ENCODE measurements around the gene IRF8. TPM values are rescaled to one million over a fixed set of nuclear protein-coding genes. Genes with fewer than 3 reads are reported as not detected.
"Not testable (repeated sequence)": the region's sequence is repeated elsewhere in the genome, so short reads cannot be mapped to it uniquely, and the experiment has no call there.

The IRF8 gene
- total and polyA plus RNA-seq, 5 donors from 2014 or later: 0.78 to 4.4 (median 3.8) TPM

DNA sequence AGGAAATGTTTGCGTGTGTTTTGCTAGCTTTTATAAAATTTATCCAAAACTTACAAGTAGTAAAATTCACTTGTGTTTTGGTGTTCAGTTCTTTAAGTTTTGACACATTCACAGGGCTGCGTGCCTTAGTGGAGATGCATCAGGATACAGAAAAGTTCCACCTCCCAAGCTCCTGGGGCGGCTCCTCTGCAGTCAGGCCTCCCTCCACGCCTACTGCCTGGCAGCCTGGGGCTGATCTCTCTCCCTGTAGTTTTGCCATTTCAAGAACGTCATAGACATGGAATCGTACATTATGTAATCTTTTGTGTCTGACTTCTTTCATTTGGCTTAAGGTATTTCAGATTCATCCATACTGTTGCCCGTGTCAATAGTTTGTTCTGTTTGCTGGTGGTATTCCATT lies 27.2 kb upstream of the IRF8 start:
- no peak for DNase-seq
- Mint-ChIP-seq H3K27ac (peak overlapping the region in 1 of 3 donors; percentile 34), H3K4me3 (no peak overlapping the region), H3K9me3 (peaks cover 0 to 2% (median 0%) of the 10 kb centered on the region in 7 donors), H3K4me1 (peaks cover 0 to 2% (median 0%) of the 10 kb centered on the region in 4 donors), H3K36me3 (no peaks in the 10 kb centered on the region), H3K27me3 (peaks cover 8% of the 10 kb centered on the region)
- Histone ChIP-seq H3K27me3 (ENCODE audit: control insufficient read depth, insufficient read depth, low read length) (no peaks in the 10 kb centered on the region), H3K27ac (ENCODE audit: insufficient read depth, low read length, poor library complexity, severe bottlenecking) (no peak overlapping the region), H3K36me3 (ENCODE audit: control insufficient read depth, insufficient read depth, low read length) (no peaks in the 10 kb centered on the region), H3K4me3 (ENCODE audit: low read depth, low read length) (no peak overlapping the region), H3K9me3 (ENCODE audit: control insufficient read depth in 2 of 2, low read length in 2 of 2) (no peaks in the 10 kb centered on the region), H3K4me1 (ENCODE audit: control insufficient read depth, insufficient read depth, low read length, poor library complexity, severe bottlenecking) (no peaks in the 10 kb centered on the region)
- ATAC-seq (ENCODE audit: low read depth in 2 of 2): no peak

- H3K36me3 ChIP-seq (ENCODE audit: control insufficient read depth, insufficient read depth, low read length): no peaks in the 10 kb centered on the region
- Mint-ChIP-seq H3K4me3 (no peak overlapping the region), H3K9me3 (peaks cover 0 to 4% (median 1%) of the 10 kb centered on the region in 7 donors), H3K36me3 (no peaks in the 10 kb centered on the region), H3K27me3 (peaks cover 8% of the 10 kb centered on the region), H3K4me1 (peaks cover 0 to 2% (median 0%) of the 10 kb centered on the region in 4 donors), H3K27ac (no peak overlapping the region)
- no peaks in the 10 kb centered on the region for H3K4me1 ChIP-seq (ENCODE audit: control insufficient read depth, insufficient read depth, low read length, poor library complexity, severe bottlenecking)
- no peaks in the 10 kb centered on the region for H3K9me3 ChIP-seq (ENCODE audit: control insufficient read depth in 2 of 2, low read length in 2 of 2)
- ATAC-seq (ENCODE audit: low read depth in 2 of 2): no peak
- no peaks in the 10 kb centered on the region for H3K27me3 ChIP-seq (ENCODE audit: control insufficient read depth, insufficient read depth, low read length)
- H3K4me3 ChIP-seq (ENCODE audit: low read depth, low read length): no peak overlapping the region
- no peak for DNase-seq
- no peak overlapping the region for H3K27ac ChIP-seq (ENCODE audit: insufficient read depth, low read length, poor library complexity, severe bottlenecking)
These were observed 26.2 kb upstream of the IRF8 start for GRCh38 chr16:85872734-85873133.

DNA sequence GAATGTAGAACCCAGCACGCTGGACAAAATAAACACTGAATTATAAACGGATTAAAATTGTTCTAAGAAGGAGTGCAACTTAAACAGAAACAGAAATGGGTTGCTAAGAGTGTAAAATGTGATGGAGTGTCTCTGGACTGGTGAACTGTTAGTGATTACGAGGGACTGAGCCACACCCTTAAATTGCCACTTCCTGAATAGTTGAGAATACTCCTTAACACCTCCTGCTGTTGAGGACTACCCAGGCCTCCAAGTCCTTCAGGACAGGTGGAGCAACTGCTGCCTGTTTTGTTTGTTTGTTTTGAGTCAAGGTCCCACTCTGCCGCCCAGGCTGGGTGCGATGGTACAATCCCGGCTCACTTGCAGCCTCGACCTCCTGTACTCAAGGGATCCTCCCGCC lies 25.8 kb upstream of the IRF8 start:
- ATAC-seq (ENCODE audit: low read depth in 2 of 2) (no peak), DNase-seq (no peak)
- no peak overlapping the region for H3K4me3 ChIP-seq (ENCODE audit: low read depth, low read length)
- H3K9me3 Mint-ChIP-seq: peaks cover 0 to 6% (median 1%) of the 10 kb centered on the region in 7 donors
- no peak overlapping the region for H3K4me3 Mint-ChIP-seq
- no peaks in the 10 kb centered on the region for H3K4me1 ChIP-seq (ENCODE audit: control insufficient read depth, insufficient read depth, low read length, poor library complexity, severe bottlenecking)
- H3K4me1 Mint-ChIP-seq: peaks cover 0 to 2% (median 0%) of the 10 kb centered on the region in 4 donors
- H3K27me3 Mint-ChIP-seq: peaks cover 8% of the 10 kb centered on the region
- H3K9me3 ChIP-seq (ENCODE audit: control insufficient read depth in 2 of 2, low read length in 2 of 2): no peaks in the 10 kb centered on the region
- no peaks in the 10 kb centered on the region for H3K27me3 ChIP-seq (ENCODE audit: control insufficient read depth, insufficient read depth, low read length)
- no peaks in the 10 kb centered on the region for H3K36me3 Mint-ChIP-seq
- H3K27ac ChIP-seq (ENCODE audit: insufficient read depth, low read length, poor library complexity, severe bottlenecking): no peak overlapping the region
- no peaks in the 10 kb centered on the region for H3K36me3 ChIP-seq (ENCODE audit: control insufficient read depth, insufficient read depth, low read length)
- H3K27ac Mint-ChIP-seq: no peak overlapping the region

GRCh38 chr16:85874031-85874430 lies 24.9 kb upstream of the IRF8 start:
- H3K4me3 ChIP-seq (ENCODE audit: low read depth, low read length); H3K27me3 Mint-ChIP-seq; H3K36me3 Mint-ChIP-seq; DNase-seq; H3K9me3 Mint-ChIP-seq; H3K4me3 Mint-ChIP-seq; H3K4me1 ChIP-seq (ENCODE audit: control insufficient read depth, insufficient read depth, low read length, poor library complexity, severe bottlenecking); H3K36me3 ChIP-seq (ENCODE audit: control insufficient read depth, insufficient read depth, low read length); H3K27ac Mint-ChIP-seq; H3K4me1 Mint-ChIP-seq; H3K9me3 ChIP-seq (ENCODE audit: control insufficient read depth in 2 of 2, low read length in 2 of 2); ATAC-seq (ENCODE audit: low read depth in 2 of 2); H3K27me3 ChIP-seq (ENCODE audit: control insufficient read depth, insufficient read depth, low read length); H3K27ac ChIP-seq (ENCODE audit: insufficient read depth, low read length, poor library complexity, severe bottlenecking): not testable (repeated sequence)

GRCh38 chr16:85878407-85878806 lies 20.6 kb upstream of the IRF8 start:
- no peaks in the 10 kb centered on the region for H3K36me3 Mint-ChIP-seq
- ATAC-seq (ENCODE audit: low read depth in 2 of 2) (no peak), DNase-seq (no peak)
- no peaks in the 10 kb centered on the region for H3K36me3 ChIP-seq (ENCODE audit: control insufficient read depth, insufficient read depth, low read length)
- no peak overlapping the region for H3K4me3 Mint-ChIP-seq
- no peaks in the 10 kb centered on the region for H3K4me1 ChIP-seq (ENCODE audit: control insufficient read depth, insufficient read depth, low read length, poor library complexity, severe bottlenecking)
- peaks cover 14% of the 10 kb centered on the region for H3K27me3 Mint-ChIP-seq
- no peak overlapping the region for H3K27ac ChIP-seq (ENCODE audit: insufficient read depth, low read length, poor library complexity, severe bottlenecking)
- H3K27me3 ChIP-seq (ENCODE audit: control insufficient read depth, insufficient read depth, low read length): no peaks in the 10 kb centered on the region
- H3K9me3 ChIP-seq (ENCODE audit: control insufficient read depth in 2 of 2, low read length in 2 of 2): no peaks in the 10 kb centered on the region
- H3K4me1 Mint-ChIP-seq: no peaks in the 10 kb centered on the region
- peaks cover 0 to 6% (median 0%) of the 10 kb centered on the region in 7 donors for H3K9me3 Mint-ChIP-seq
- H3K27ac Mint-ChIP-seq: no peak overlapping the region
- no peak overlapping the region for H3K4me3 ChIP-seq (ENCODE audit: low read depth, low read length)

DNA sequence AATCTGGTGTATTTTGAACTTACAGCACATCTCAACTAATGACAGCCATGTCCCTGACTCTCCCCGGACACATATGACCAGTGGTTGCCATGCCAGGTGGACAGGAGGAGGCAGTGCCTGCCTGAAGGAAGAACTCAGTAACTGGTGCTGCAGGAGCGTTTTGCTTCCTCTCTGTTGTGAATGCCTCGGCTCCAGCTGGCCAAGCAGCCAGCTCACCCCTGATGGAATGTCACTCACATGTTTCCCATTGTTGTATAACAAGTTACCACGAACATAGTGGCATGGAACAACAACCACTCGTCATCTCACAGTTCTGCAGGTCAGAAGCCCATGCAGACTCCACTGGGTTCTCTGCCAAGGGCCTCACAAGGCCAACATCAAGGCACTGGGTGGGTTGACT lies 20.1 kb upstream of the IRF8 start:
- DNase-seq: no peak
- no peaks in the 10 kb centered on the region for H3K4me1 Mint-ChIP-seq

GRCh38 chr16:85879549-85879948 lies 19.4 kb upstream of the IRF8 start:
- H3K27ac Mint-ChIP-seq: no peak overlapping the region
- peaks cover 22% of the 10 kb centered on the region for H3K27me3 Mint-ChIP-seq
- H3K27me3 ChIP-seq (ENCODE audit: control insufficient read depth, insufficient read depth, low read length): no peaks in the 10 kb centered on the region
- H3K9me3 ChIP-seq (ENCODE audit: control insufficient read depth in 2 of 2, low read length in 2 of 2): no peaks in the 10 kb centered on the region
- H3K36me3 Mint-ChIP-seq: no peaks in the 10 kb centered on the region
- no peak overlapping the region for H3K4me3 Mint-ChIP-seq
- H3K9me3 Mint-ChIP-seq: peaks cover 0 to 6% (median 0%) of the 10 kb centered on the region in 7 donors
- DNase-seq (no peak), ATAC-seq (ENCODE audit: low read depth in 2 of 2) (no peak)
- H3K4me3 ChIP-seq (ENCODE audit: low read depth, low read length): no peak overlapping the region
- H3K27ac ChIP-seq (ENCODE audit: insufficient read depth, low read length, poor library complexity, severe bottlenecking): no peak overlapping the region
- no peaks in the 10 kb centered on the region for H3K4me1 Mint-ChIP-seq
- H3K36me3 ChIP-seq (ENCODE audit: control insufficient read depth, insufficient read depth, low read length): no peaks in the 10 kb centered on the region
- no peaks in the 10 kb centered on the region for H3K4me1 ChIP-seq (ENCODE audit: control insufficient read depth, insufficient read depth, low read length, poor library complexity, severe bottlenecking)

More for the DNA sequence above, 20.1 kb upstream of the IRF8 start:
- H3K27ac Mint-ChIP-seq: peak overlapping the region in 1 of 3 donors; percentile 18
- Histone ChIP-seq H3K27ac (ENCODE audit: insufficient read depth, low read length, poor library complexity, severe bottlenecking) (no peak overlapping the region), H3K27me3 (ENCODE audit: control insufficient read depth, insufficient read depth, low read length) (no peaks in the 10 kb centered on the region), H3K4me1 (ENCODE audit: control insufficient read depth, insufficient read depth, low read length, poor library complexity, severe bottlenecking) (no peaks in the 10 kb centered on the region), H3K4me3 (ENCODE audit: low read depth, low read length) (no peak overlapping the region), H3K9me3 (ENCODE audit: control insufficient read depth in 2 of 2, low read length in 2 of 2) (no peaks in the 10 kb centered on the region), H3K36me3 (ENCODE audit: control insufficient read depth, insufficient read depth, low read length) (no peaks in the 10 kb centered on the region)
- peaks cover 17% of the 10 kb centered on the region for H3K27me3 Mint-ChIP-seq
- no peak for ATAC-seq (ENCODE audit: low read depth in 2 of 2)
- no peaks in the 10 kb centered on the region for H3K36me3 Mint-ChIP-seq
- H3K9me3 Mint-ChIP-seq: peaks cover 0 to 6% (median 0%) of the 10 kb centered on the region in 7 donors
- H3K4me3 Mint-ChIP-seq: no peak overlapping the region

- Mint-ChIP-seq H3K27me3 (peaks cover 20% of the 10 kb centered on the region), H3K9me3 (peaks cover 0 to 6% (median 0%) of the 10 kb centered on the region in 7 donors), H3K27ac (no peak overlapping the region), H3K36me3 (no peaks in the 10 kb centered on the region), H3K4me3 (no peak overlapping the region), H3K4me1 (no peaks in the 10 kb centered on the region)
- peak in 1 of 2 donors; percentile 28 for ATAC-seq (ENCODE audit: low read depth in 2 of 2)
- Histone ChIP-seq H3K27ac (ENCODE audit: insufficient read depth, low read length, poor library complexity, severe bottlenecking) (no peak overlapping the region), H3K4me1 (ENCODE audit: control insufficient read depth, insufficient read depth, low read length, poor library complexity, severe bottlenecking) (no peaks in the 10 kb centered on the region), H3K36me3 (ENCODE audit: control insufficient read depth, insufficient read depth, low read length) (no peaks in the 10 kb centered on the region), H3K9me3 (ENCODE audit: control insufficient read depth in 2 of 2, low read length in 2 of 2) (no peaks in the 10 kb centered on the region), H3K4me3 (ENCODE audit: low read depth, low read length) (no peak overlapping the region), H3K27me3 (ENCODE audit: control insufficient read depth, insufficient read depth, low read length) (no peaks in the 10 kb centered on the region)
- no peak for DNase-seq
These were observed 18.8 kb upstream of the IRF8 start for GRCh38 chr16:85879975-85880831.

Measured in CD4-positive, CD25-positive, alpha-beta regulatory T cell (primary cell).